Liver (tissue), 9 donors: ENCODE measurements around the gene NTF3. TPM values are rescaled to one million over a fixed set of nuclear protein-coding genes. Genes with fewer than 3 reads are reported as not detected.

Experiments
- DNase-seq: peaks from one replicate; pipeline ENCODE4 v3.0.0-alpha.2; 2017; ENCODE audit warnings: low spot score
- H3K27ac ChIP-seq, 2 donors: one replicate each; pipeline ENCODE4 v1.7.0; 2013; ENCODE audit warnings: inconsistent platforms in 2 of 2, low read length in 2 of 2, control low read depth in 1 of 2, low read depth in 1 of 2, mild to moderate bottlenecking in 1 of 2
- H3K27me3 ChIP-seq, 4 donors: one replicate each; pipeline versions ENCODE4 v1.6.1 to v1.7.0; 2013; ENCODE audit warnings: low read length in 3 of 4, inconsistent platforms in 1 of 4, mild to moderate bottlenecking in 1 of 4, moderate library complexity in 1 of 4; ENCODE audit not compliant: control insufficient read depth in 4 of 4, insufficient read depth in 4 of 4
- H3K36me3 ChIP-seq, 4 donors: one replicate each; pipeline versions ENCODE4 v1.6.1 to v1.7.0; 2013; ENCODE audit warnings: low read length in 3 of 4, mild to moderate bottlenecking in 3 of 4, low read depth in 1 of 4, moderate library complexity in 1 of 4; ENCODE audit not compliant: control insufficient read depth in 4 of 4, insufficient read depth in 3 of 4
- H3K4me1 ChIP-seq, 4 donors: one replicate each; pipeline versions ENCODE4 v1.6.1 to v1.7.0; 2013; ENCODE audit warnings: low read length in 3 of 4, mild to moderate bottlenecking in 3 of 4, moderate library complexity in 1 of 4; ENCODE audit not compliant: control insufficient read depth in 4 of 4, insufficient read depth in 4 of 4
- H3K4me3 ChIP-seq, 3 donors: one replicate each; pipeline versions ENCODE4 v1.6.1 to v1.7.0; 2013; ENCODE audit warnings: low read length in 3 of 3, control low read depth in 1 of 3, low read depth in 1 of 3, mild to moderate bottlenecking in 1 of 3
- H3K9ac ChIP-seq, 2 donors: one replicate each; pipeline ENCODE4 v1.7.0; 2013; ENCODE audit warnings: low read length in 2 of 2, mild to moderate bottlenecking in 2 of 2, moderate library complexity in 2 of 2, control low read depth in 1 of 2, low read depth in 1 of 2
- H3K9me3 ChIP-seq, 4 donors: one replicate each; pipeline versions ENCODE4 v1.6.1 to v1.7.0; 2013; ENCODE audit warnings: low read length in 3 of 4; ENCODE audit not compliant: control insufficient read depth in 4 of 4
- EGR1 ChIP-seq, 2 donors: IDR thresholded peaks; 2 replicates each; pipeline ENCODE4 v1.6.1; 2016 to 2018; ENCODE audit warnings: antibody characterized with exemption in 2 of 2, low read depth in 2 of 2
- FOXA1 ChIP-seq: IDR thresholded peaks from 2 replicates; pipeline ENCODE4 v1.6.1; 2016; ENCODE audit warnings: antibody characterized with exemption
- FOXA2 ChIP-seq: IDR thresholded peaks from 2 replicates; pipeline ENCODE4 v1.6.1; 2016; ENCODE audit warnings: antibody characterized with exemption
- GABPA ChIP-seq, 2 donors: IDR thresholded peaks in 1 of 2; conservative IDR thresholded peaks in 1 of 2; 2 replicates each; pipeline ENCODE4 v1.6.1; 2016; ENCODE audit warnings: antibody characterized with exemption in 2 of 2, mild to moderate bottlenecking in 1 of 2, moderate library complexity in 1 of 2
- HNF4A ChIP-seq, 2 donors: conservative IDR thresholded peaks; 2 replicates each; pipeline ENCODE4 v1.6.1; 2016; ENCODE audit warnings: antibody characterized with exemption in 2 of 2, mild to moderate bottlenecking in 2 of 2
- HNF4G ChIP-seq: IDR thresholded peaks from 2 replicates; pipeline ENCODE4 v1.6.1; 2016; ENCODE audit warnings: antibody characterized with exemption
- JUND ChIP-seq, 2 donors: IDR thresholded peaks; 2 replicates each; pipeline ENCODE4 v1.6.1; 2016; ENCODE audit warnings: antibody characterized with exemption in 2 of 2
- NR2F2 ChIP-seq: IDR thresholded peaks from 2 replicates; pipeline ENCODE4 v1.6.1; 2016; ENCODE audit warnings: antibody characterized with exemption
- RAD21 ChIP-seq, 2 donors: IDR thresholded peaks; 2 replicates each; pipeline ENCODE4 v1.6.1; 2016; ENCODE audit warnings: antibody characterized with exemption in 2 of 2, mild to moderate bottlenecking in 2 of 2
- REST ChIP-seq: IDR thresholded peaks from 2 replicates; pipeline ENCODE4 v1.6.1; 2016; ENCODE audit warnings: antibody characterized with exemption, mild to moderate bottlenecking
- RXRA ChIP-seq, 2 donors: IDR thresholded peaks; 2 replicates each; pipeline ENCODE4 v1.6.1; 2017 to 2018; ENCODE audit warnings: antibody characterized with exemption in 2 of 2, mild to moderate bottlenecking in 1 of 2
- SP1 ChIP-seq: IDR thresholded peaks from 2 replicates; pipeline ENCODE4 v1.6.1; 2018; ENCODE audit warnings: antibody characterized with exemption, mild to moderate bottlenecking
- TAF1 ChIP-seq: conservative IDR thresholded peaks from 2 replicates; pipeline ENCODE4 v1.6.1; 2016; ENCODE audit warnings: antibody characterized with exemption, mild to moderate bottlenecking
- YY1 ChIP-seq: IDR thresholded peaks from 2 replicates; pipeline ENCODE4 v1.6.1; 2016; ENCODE audit warnings: antibody characterized with exemption, mild to moderate bottlenecking
- WGBS: extraction: QIAGEN DNeasy Blood & Tissue Kit; methylation state at CpG from one replicate; pipeline ENCODE4 v1.1.7; 2013; 5-methylcytosine and 5-hydroxymethylcytosine counted together
- polyA plus RNA-seq, 2 donors: library from polyadenylated mRNA; stranded (reverse) in 1 of 2; unstranded in 1 of 2; fragments of 200-250 nt in 1 of 2; fragments of >200 nt in 1 of 2; fragmentation: Nextera tagmentation in 1 of 2; extraction: Ambion mirVana in 1 of 2; gene quantifications; one replicate each; pipeline versions ENCODE4 v1.2.1 to v1.2.3, GENCODE V29; 2013 to 2015
- total RNA-seq, 2 donors: library from RNA; depleted of rRNA; stranded (reverse); fragments of >200 nt; gene quantifications; one replicate each; pipeline ENCODE4 v1.2.3, GENCODE V29; 2014
- TF ChIP-seq, protein P1 (sequence below): IDR thresholded peaks from 2 replicates; pipeline ENCODE4 v1.6.1; 2016; ENCODE audit warnings: antibody characterized with exemption
- TF ChIP-seq, protein P2 (sequence below): IDR thresholded peaks from 2 replicates; pipeline ENCODE4 v1.6.1; 2016; ENCODE audit warnings: antibody characterized with exemption
- TF ChIP-seq, protein P3 (sequence below): IDR thresholded peaks from 2 replicates; pipeline ENCODE4 v1.6.1; 2016; ENCODE audit warnings: antibody characterized with exemption
- TF ChIP-seq, protein P4 (sequence below): fragments of 150-350 bp; IDR thresholded peaks from 2 replicates; pipeline ENCODE4 v1.5.1; 2017; ENCODE audit warnings: improper control_type of control experiment, low read depth, low read length; ENCODE audit not compliant: missing input control
- donor health status: healthy.
- donor health status: healthy.
- donor health status: healthy.
- donor health status: healthy.
- donor health status: healthy.

NTF3 gene
- total and polyA plus RNA-seq, 4 donors, result 0.89 to 2.8 (median 1.5) TPM

GRCh38 chr12:5489760-5490406 is 58.0 kb downstream of the NTF3 start:
- WGBS, result 85% methylated on average over 14 of the region's 14 CpGs
- TF ChIP-seq SP1 (no peak), RXRA (IDR thresholded peaks at IDR 0.05) (no peak), YY1 (no peak), EGR1 (IDR thresholded peaks at IDR 0.05; ENCODE audit: low read depth in 2 of 2) (no peak), REST (no peak), FOXA1 (no peak), TAF1 (no peak), RAD21 (IDR thresholded peaks at IDR 0.05) (no peak), GABPA (IDR thresholded peaks at IDR 0.05 in 1 of 2, conservative IDR thresholded peaks at IDR 0.05 in 1 of 2) (no peak), HNF4A (conservative IDR thresholded peaks at IDR 0.05) (no peak), HNF4G (no peak), JUND (IDR thresholded peaks at IDR 0.05) (no peak), FOXA2 (no peak), NR2F2 (no peak)
- TF ChIP-seq, protein P1, sequence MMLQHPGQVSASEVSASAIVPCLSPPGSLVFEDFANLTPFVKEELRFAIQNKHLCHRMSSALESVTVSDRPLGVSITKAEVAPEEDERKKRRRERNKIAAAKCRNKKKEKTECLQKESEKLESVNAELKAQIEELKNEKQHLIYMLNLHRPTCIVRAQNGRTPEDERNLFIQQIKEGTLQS, result no peak
- TF ChIP-seq, protein P2, sequence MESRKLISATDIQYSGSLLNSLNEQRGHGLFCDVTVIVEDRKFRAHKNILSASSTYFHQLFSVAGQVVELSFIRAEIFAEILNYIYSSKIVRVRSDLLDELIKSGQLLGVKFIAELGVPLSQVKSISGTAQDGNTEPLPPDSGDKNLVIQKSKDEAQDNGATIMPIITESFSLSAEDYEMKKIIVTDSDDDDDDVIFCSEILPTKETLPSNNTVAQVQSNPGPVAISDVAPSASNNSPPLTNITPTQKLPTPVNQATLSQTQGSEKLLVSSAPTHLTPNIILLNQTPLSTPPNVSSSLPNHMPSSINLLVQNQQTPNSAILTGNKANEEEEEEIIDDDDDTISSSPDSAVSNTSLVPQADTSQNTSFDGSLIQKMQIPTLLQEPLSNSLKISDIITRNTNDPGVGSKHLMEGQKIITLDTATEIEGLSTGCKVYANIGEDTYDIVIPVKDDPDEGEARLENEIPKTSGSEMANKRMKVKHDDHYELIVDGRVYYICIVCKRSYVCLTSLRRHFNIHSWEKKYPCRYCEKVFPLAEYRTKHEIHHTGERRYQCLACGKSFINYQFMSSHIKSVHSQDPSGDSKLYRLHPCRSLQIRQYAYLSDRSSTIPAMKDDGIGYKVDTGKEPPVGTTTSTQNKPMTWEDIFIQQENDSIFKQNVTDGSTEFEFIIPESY, result no peak
- TF ChIP-seq, protein P3, sequence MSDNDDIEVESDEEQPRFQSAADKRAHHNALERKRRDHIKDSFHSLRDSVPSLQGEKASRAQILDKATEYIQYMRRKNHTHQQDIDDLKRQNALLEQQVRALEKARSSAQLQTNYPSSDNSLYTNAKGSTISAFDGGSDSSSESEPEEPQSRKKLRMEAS, result no peak
- TF ChIP-seq, protein P4, sequence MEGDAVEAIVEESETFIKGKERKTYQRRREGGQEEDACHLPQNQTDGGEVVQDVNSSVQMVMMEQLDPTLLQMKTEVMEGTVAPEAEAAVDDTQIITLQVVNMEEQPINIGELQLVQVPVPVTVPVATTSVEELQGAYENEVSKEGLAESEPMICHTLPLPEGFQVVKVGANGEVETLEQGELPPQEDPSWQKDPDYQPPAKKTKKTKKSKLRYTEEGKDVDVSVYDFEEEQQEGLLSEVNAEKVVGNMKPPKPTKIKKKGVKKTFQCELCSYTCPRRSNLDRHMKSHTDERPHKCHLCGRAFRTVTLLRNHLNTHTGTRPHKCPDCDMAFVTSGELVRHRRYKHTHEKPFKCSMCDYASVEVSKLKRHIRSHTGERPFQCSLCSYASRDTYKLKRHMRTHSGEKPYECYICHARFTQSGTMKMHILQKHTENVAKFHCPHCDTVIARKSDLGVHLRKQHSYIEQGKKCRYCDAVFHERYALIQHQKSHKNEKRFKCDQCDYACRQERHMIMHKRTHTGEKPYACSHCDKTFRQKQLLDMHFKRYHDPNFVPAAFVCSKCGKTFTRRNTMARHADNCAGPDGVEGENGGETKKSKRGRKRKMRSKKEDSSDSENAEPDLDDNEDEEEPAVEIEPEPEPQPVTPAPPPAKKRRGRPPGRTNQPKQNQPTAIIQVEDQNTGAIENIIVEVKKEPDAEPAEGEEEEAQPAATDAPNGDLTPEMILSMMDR, result no peak

More at GRCh38 chr12:5489760-5490406, 58.0 kb downstream of the NTF3 start:
- H3K27me3 ChIP-seq, result no peaks in the 10 kb centered on the region
- H3K36me3 ChIP-seq, result no peaks in the 10 kb centered on the region
- H3K27ac ChIP-seq, result no peak overlapping the region
- DNase-seq, result no peak
- H3K9me3 ChIP-seq, result no peaks in the 10 kb centered on the region
- no peak overlapping the region for H3K9ac ChIP-seq
- no peak overlapping the region for H3K4me3 ChIP-seq
- no peaks in the 10 kb centered on the region for H3K4me1 ChIP-seq
